Measurements from ENCODE around the gene DOK3. TPM values are rescaled to one million over a fixed set of nuclear protein-coding genes. Genes with fewer than 3 reads are reported as not detected.

DOK3 gene
- total RNA-seq, 1 experiment from 2014 or later = 2.2 TPM

DNA sequence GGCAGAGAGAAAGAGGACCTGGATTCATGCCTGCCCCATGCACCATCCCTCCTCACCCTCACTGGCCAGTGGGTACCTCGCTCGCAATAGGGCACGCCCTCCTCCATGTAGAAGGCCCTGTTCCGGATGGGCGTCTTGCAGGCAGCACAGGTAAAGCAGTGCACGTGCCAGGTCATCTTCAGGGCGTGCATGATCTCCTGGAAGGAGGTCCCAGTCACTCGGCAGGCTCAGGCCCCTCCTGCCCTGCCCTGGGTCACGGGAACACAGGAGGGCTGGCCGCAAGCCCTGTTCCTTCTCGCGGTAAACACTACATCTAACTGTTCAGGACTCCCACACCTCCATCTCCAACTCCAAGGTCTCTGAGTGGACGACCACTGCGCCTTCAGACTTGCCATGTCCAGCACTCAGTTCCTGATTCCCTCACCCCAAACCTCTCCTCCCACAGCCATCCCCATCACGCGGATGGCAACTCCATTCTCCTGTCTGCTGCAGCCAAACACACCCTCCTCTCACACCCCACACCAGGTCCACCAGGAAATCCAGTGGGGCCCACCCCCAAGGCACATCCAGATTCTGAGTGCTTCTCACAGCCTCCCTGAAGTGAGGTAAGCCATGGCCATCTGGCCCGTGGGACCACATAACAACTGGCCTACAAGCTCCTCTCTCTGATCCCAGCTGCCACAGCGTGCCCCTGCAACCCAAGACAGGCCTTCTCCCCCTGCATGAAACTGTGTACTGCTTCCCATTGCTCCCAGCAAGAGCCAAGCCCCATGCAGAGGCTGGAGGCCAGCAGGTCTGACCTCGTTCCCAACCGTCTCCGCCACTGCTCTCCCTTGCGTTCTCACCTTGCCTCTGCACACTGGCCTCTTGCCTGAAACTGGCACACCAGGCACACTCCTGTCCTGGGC is 25.4 kb downstream of the DOK3 start:
- peak; percentile 15 for DNase-seq (ENCODE audit: low read depth)

DNA sequence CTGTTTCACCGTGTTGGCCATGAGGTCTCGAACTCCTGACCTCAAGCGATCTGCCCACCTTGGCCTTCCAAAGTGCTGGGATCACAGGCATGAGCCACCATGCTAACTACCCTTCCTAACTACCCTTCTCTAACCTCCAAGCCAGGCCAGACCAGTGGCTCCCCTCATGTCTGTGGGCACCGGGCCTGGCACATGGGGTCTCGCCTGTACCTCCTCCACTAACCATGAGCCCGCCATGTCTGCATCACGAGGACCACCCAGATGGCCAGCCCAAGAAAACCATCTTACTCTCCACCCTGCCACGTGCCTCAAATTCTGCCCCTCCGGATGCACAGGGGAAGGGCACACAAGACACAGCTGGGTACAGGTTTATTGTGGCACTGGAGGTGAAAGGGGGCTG is 26.6 kb downstream of the DOK3 start:
- DNase-seq (ENCODE audit: low read depth) = no peak

DNA sequence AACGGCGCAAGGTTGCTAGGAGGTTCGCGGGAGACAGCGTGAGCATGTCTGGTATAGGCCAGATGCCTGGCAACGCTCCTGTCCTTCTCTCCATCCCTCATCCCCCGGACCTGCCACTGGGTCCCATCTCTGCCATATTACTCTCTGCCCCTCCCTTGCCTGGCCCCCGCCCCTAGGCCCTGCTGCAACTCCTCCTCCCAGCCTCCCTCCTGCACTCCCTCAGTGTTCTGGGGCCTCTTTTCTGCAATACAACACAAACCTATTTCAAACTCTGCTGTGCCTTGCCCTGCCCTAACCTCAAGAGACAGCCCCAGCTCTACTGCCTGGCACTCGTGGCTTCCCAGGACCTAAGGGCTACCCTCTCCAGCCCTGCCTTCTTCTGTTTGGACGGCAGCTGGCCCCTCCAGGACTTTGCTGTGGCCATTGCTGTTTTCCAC is 27.2 kb downstream of the DOK3 start:
- peak; percentile 18 for DNase-seq (ENCODE audit: low read depth)

DNA sequence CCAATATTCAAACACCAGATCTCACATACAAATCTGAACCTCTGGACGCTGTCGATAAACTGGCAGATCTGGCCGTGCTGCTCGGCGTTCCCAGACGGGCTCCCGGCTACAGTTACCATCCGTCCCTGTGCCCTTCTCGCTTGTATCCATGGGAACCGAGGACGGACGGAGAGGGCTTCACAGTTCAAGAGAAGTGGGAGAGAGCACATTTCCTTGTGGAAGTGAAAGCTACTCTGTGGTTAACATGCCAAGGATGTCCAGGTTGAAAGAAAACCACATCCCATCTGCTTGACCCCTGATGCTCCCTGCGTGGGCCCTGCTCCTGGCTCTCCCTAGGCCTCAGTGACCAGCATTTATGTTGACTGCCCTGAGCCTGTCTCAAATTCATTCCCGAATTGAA is 29.9 kb downstream of the DOK3 start:
- DNase-seq (ENCODE audit: low read depth) = peak; percentile 49

DNA sequence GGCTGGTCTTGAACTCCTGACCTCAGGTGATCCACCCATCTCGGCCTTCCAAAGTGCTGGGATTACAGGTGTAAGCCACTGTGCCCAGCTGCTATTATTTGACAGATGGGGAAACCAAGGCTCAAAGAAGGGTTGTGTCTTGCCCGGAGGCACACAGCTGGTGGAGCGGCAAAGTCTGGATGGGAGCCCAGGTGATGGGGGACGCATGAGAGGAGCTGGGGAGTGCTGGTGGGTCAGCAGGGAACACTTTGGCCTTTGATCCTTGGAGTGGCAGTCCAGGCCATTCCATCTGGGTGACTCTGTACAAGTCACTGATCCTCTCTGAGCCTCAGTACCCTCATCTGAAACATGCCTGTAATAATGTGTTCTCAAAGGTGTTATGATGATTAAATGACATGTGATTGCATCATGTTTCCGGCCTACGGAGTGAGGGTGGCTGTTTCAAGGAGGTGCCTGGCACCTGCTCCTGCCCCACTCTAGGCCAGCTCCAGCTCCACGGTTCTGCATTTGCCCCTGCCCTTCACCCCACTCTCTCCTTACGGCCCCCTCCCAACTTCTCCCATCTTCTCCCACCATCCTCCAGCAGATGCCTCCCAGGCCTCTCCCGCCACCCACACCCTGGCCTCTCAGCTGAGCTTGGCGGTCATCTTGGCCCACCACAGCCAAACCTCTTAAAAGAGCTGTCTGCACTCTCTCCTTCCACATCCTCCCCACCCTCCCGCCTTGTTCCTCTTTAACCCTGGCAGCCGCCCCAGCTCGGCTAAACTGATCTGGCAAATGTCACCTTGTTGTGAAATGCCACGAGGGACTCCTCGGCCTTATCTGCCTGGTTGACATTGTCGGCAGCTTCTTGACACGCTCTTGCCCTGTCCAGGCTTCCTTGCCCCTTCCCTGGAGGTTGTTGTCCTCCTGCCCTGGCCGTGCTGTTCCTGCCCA is 30.6 kb downstream of the DOK3 start:
- peak; percentile 35 for DNase-seq (ENCODE audit: low read depth)

DNA sequence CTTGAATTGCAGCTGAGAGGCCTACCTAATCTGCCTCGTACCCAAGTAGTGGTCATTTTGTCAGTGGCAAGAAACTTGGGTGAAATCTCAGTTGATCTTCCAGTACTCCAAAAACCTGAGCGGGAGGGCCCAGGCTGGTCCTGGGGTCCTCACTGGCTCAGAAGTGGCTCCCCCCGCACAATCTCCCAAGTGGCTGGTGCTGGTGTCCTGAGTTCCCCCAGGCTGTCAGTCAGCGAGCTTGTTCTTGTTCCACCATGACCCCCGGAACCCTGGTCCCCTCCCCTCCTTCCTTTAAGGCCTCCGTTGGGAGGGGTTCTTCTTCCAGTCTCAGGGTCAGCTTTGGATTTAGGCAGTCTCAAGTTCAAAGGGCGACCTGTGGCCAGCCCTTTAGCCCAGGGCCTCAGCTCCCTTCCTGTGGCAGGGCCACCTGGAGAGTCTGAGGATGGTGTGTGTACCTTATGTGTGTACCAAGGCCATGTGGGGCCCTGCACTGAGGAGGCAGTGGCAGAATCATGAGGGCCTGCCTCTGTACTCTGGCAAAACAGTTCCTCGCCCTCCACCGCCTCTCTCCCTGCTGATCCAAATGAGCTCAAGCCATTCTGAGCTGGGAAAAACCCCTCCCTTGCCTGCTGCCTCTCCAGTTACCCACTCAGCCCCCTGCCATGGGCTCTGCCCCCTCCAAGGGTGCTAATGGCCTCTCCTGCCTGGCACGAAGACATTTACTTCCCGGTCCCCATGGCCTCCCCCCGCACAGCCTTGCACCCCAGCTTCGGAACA is 31.7 kb downstream of the DOK3 start:
- peak; percentile 29 for DNase-seq (ENCODE audit: low read depth)

DNA sequence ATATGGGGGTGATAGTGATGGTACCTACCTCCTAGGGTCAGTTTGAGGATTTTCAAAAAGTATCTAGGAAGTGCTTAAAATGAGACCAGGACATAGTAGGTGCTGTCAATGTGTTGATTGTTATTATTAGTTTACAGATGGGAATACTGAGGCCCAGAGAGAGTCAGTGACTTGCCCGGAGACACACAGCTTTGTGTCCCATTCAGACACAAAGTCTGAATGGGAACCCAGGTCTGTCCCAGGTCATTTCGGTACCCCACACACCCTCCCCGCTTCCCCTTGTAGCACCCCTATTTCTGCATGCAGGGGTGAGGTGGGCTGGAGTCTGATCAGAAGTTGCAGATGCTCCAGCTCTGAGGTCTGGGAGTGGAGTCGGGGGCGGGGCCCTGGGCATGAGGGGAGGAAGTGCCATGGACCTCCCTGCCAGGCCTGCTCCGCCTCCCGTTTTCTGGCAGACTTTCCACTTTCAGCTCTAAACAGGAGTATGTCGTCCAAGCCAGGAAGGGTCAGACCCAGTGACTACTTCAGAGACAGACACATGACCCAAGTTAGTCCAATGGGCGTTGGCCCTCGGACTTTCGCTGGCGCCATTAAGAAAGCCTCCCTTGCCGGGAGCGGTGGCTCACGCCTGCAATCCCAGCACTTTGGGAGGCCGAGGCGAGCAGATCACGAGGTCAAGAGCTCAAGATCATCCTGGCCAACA is 32.9 kb downstream of the DOK3 start:
- peak; percentile 63 for DNase-seq (ENCODE audit: low read depth)

DNA sequence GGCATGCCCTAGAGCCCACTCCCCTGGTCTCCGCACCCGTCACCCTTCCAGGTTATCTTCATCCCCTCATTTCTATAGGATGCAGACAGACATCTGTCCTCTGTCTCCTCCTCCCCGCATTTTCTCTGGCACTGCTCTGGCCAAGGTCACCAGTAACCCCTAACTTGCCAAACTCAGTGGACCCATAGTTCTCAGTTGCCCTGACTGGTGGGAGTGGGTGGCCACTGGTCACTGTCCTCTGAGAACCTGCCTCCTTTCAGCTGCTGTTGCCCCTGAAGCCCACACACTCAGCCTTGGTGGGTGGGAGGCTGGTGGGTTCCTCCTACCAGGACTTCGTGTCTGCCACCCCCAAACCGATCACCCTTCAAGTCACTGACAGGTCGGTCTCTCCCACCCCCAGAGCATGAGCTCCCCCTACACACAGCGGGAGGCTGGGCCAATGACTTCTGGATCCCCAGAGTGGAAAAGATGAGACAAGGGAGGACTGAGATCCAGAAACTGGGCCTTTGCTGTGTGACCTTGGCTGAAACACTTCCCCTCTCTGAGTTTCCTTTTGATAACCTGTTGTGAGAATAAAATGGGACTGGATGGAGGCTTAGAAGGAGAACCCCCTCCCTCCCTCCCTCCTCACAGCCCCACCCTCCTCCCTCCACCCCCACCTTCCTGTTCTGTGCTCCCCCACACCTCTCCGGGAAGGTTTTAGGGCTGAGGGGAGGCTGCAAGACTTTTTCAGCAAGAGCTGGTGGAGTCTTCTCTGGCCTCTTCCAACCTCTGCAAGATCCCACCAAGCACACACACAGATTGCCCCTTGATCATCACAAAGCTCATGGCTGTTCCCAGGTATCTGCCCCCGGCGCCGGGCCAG is 33.8 kb downstream of the DOK3 start:
- DNase-seq (ENCODE audit: low read depth) = no peak

DNA sequence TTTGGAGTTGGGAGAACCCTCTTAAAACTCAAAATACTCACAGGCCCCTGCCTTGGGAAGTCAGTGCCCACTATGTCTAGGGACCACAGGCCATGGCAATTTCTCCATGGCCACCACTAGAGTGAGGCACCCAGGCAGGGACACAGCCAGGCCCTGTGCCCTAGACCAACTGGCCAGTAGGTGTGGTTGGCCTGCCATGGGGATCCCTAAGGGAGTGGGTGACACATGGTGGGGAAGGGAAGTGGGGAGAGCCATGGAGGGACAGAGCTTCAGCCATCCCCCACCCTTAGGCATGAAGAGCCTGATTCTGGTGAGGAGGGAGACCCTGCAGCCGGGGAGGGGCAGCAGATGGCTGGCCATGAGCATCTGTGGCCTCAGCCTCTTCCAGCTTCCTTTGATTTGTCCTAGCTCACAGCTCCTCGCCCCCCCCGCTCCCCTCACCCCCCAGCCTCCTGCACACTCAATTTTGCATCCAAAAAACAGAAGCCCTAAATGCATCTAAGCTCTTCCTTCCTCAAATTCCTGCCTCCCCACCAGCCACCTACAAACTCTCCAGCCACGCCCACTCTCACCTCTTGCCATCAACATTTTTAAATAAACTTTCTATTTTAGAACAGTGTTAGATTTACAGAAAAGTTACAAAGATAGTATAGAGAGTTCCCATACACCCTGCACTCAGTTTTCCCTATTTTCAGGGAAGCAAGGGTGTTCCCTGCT is 34.6 kb downstream of the DOK3 start:
- peak; percentile 32 for DNase-seq (ENCODE audit: low read depth)

DNA sequence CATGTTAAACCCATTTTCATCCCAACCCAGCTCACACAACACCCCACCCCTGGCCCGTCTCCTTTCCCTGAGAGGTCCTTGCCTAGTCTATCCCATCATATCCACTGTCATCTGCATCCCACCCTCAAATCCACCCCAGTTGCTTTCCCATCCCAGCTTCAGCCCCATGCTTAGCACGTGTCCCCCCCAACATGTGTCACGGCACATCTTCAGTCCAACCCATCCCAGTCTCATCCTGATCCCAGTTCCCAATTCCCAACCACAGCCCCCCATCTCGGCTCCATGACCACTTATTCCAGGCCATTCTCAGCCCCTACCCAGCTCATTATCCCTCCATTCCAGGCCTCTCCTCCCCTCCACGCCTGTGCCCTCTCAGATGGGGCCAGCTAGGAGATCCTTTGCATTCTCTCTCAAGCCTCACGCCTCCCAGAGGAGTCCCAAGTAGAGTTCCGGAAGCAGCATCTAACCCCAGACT is 35.6 kb downstream of the DOK3 start:
- peak; percentile 17 for DNase-seq (ENCODE audit: low read depth)

DNA sequence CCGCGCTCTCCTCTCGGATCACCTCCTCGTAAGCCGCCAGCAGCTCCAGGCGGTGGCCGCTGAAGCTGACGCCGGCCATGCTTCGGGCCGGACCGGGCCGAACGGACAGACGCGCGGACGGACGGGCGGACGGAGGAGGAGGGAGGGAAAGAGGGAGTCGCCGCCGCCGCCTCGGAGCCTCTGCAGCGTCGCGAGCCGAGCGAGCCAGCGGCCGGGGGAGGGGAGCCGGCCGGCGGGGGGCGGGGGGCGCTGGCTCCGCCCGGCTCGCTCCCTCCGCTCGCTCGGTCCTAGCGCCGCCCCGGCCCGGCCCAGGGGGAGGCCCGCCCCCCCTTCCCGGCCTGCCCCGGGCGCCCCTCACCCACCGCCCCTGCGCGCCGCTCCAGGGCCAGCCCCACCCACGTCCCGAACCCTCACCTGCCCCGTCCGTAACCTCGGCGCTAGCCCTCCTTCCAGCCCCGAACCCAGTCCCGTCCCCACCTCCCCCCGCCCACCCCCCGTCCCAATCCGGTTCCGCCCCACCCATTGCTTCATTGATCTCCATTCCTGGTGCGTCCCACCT is 36.1 kb downstream of the DOK3 start, which contains the start of gene DBN1:
Gene DBN1 (minus strand): TSS at position 192 of the 559 bp plus-strand sequence. CDS start 113 bp downstream, at position 79.
- peak; percentile 53 for DNase-seq (ENCODE audit: low read depth)

DNA sequence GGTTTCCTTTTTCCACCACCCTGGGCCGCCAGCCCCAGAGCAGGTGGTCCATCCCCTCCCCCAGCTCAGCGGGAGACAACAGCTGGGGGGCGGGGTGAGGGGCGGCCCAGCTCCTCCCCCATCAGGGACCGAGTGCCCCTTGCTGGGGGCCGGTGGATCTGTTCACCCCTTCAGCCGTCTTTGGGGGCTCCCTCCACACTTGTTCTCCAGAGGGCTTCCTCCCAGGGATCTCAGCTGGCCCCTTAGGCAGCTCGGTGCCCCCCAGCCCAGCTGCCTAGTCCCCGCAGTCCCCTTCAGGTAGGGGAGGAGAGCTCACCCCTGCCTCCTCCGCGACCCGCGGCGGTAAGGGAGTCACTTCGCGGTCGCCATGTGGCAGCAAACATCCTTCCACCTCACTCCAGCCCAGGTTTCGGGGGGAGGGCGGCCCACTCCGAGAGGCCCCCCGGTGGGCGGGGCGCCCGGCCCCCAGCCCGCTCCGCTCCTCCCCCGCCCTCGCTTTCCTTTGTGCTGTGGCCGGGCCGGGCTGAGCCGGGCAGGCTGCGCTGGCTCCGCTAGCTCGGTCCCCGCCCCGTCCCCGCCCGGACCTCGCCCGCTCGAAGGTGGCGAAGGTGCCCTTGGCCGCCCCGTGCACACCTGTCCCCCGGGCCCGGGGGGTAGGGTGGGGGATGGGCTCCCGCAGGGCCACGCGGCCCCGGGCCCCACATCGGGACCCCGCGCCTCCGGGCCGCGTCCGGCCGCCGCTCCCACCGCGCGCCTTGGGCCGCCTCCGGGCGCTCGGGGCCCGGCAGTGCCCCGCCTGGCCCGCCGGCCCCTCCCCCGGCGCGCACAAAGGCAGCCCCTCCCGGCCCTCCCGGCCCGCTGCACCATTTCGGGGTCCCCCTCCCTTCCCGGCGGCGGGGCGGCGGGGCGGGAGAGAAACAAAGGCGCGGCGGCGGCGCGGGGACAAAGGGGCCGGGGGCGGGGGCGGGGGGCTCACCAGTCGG is 36.9 kb downstream of the DOK3 start:
- peak; percentile 50 for DNase-seq (ENCODE audit: low read depth)

DNA sequence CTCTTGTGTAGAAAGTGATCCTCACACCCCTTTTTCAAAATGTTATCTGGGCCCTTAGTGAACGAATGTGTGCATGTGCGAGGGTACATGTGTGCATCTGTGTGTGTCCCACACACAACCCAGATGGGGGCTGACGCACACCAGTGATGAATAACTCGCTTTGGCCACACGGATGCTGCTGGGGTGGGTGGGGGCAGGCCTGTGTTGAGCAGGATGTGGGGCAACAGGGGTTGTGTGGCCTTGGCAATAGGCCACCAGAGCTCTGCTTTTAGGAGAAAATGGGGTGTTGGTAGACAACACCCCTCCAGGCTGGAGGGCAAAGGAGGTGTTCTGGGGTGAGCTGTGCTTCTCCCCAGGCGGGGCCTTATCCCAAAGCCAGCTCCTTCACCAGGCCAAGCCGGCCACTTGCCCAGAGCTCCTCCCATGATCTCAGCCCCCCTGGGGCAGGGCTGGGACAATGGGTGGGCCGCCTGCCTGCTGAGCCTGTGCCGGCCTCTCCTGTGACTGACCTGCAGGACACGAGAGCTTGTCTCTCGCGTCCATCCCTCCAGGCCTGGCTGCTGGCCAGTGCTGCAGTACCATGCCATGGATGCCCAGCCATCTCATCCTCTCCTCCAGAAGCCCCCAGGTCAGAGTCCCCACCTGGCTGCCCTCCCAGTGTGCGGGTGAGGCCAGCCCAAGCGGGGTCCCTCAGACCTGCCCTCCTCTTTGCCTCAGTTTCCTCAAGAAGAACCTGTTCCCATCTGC is 37.8 kb downstream of the DOK3 start:
- no peak for DNase-seq (ENCODE audit: low read depth)

DNA sequence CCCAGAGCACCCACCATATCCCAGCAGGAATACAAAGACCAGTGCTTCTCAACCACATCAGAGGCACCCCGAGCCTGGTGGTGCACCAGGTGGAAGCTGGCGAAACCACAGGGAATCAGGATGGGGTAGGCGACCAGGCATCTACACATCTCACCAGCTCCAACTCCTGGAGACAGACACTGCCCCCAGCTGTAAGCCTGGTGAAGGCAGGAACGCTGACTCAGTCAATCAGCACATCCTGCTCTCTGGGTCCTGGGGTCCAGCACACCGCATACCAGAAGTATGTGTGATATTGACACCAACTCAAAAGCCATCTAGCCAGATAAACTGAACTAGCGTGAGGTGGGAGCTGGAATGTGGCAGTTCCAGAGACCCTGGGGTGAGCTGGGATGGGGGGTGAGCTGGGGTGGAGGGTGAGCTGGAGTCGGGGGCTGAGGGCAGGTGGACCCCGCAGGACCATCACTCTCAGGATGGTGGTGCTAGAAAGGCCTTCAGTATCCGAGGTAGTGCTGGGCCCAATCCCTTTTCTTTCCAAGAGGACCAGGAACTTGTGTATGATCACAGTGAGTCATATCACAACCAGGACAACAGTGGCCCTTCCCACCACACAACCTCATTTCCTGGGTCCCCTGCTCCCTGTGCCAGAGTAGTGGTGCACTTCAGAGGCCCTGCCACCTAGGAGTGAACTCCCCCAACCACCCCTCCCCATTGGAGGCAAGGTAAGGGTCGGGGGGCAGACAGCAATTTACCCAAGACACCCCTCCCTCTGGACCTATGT is 38.7 kb downstream of the DOK3 start:
- DNase-seq (ENCODE audit: low read depth) = peak; percentile 47

DNA sequence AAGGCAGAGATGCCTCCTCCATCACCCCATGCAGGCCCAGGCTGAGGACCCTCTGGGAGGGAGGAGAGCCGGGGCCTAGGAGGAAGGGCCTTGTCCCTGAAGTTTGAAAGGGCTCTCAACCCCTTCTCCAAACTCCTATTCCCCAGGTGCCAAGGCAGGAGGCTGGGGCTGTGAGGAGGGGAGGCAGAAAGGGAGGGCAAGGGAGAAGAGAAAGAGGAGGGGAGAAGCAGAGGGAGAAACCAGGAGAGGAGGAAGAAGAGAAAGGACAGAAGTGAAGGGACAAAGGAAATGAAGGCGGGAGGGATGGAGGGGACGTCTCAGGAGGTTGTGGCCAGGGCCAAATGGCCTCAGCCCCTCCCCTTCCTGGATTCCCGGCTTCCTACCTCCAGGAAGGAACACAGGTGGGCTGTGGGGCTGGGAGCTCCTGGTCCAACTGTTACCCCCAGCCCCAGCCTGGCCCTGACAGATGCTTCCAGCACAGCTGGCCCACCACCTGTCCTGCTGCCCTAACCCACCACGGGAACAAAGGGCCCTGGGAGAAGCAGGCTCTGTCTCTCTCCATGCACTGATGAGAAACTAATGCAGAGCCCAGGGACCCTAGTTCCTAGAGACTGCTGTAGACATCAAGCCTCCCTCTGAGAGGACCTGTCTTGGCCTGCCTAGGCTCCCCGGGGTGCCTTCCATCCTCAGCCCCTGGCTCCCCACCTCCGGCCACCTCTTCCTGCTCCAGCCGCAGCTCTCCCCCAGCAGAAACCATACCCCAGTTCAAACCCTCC is 39.7 kb downstream of the DOK3 start:
- no peak for DNase-seq (ENCODE audit: low read depth)

Data from M059J (cell line).